Motor neuron (in vitro differentiated cells): ENCODE data around the gene NTHL1. TPM values are rescaled to one million over a fixed set of nuclear protein-coding genes. Genes with fewer than 3 reads are reported as not detected.

Experiments used
- ATAC-seq, 8 experiments: fragments of 200-7000 bp; cut with Tn5 transposase; replicated peaks in 6 of 8; 2 replicates each; pipeline ENCODE4 v1.8.0; 2021; ENCODE audit warnings: mild to moderate bottlenecking in 8 of 8, moderate library complexity in 8 of 8
- H3K27ac ChIP-seq, 2 donors: fragments of 250-450 bp; sonication (Bioruptor Pico); 2 replicates each; pipeline ENCODE4 v1.9.0; 2021; ENCODE audit warnings: antibody characterized with exemption in 2 of 2, mild to moderate bottlenecking in 2 of 2, moderate library complexity in 1 of 2
- H3K4me1 ChIP-seq, 2 donors: fragments of 250-450 bp; sonication (Bioruptor Pico); replicated peaks in 1 of 2; 2 replicates each; pipeline ENCODE4 v1.6.1; 2021; ENCODE audit warnings: antibody characterized with exemption in 2 of 2, mild to moderate bottlenecking in 2 of 2, moderate library complexity in 1 of 2
- H3K4me3 ChIP-seq, 5 donors: fragments of 250-450 bp; sonication (Bioruptor Pico); 2 replicates each; pipeline ENCODE4 v1.9.0; 2021; ENCODE audit warnings: antibody characterized with exemption in 5 of 5, mild to moderate bottlenecking in 5 of 5, moderate library complexity in 4 of 5
- WGBS, 10 experiments: fragments of 450-650 bp; shearing (Covaris generic); methylation state at CpG; one replicate each; pipeline ENCODE4 v1.0.0; 2022; 5-methylcytosine and 5-hydroxymethylcytosine counted together
- in situ Hi-C, 9 experiments: fragments of 400-800 bp; cut with MboI; loops; one replicate each; pipeline ENCODE4 v1.15.0; 2021; ENCODE audit warnings: low sequenced_read_pairs in 9 of 9, low pct_unique_long_range_greater_than_20kb in 2 of 9; ENCODE audit not compliant: unreplicated experiment in 9 of 9
- total RNA-seq, 8 experiments: library from RNA; unstranded; fragments of 300-600 nt; gene quantifications; 2 replicates each; pipeline versions ENCODE4 v1.2.3 to v1.2.4, GENCODE V29; 2022

Gene NTHL1
- total RNA-seq, 8 experiments from 2014 or later = 13.0 to 28.3 (median 18.8) TPM

DNA sequence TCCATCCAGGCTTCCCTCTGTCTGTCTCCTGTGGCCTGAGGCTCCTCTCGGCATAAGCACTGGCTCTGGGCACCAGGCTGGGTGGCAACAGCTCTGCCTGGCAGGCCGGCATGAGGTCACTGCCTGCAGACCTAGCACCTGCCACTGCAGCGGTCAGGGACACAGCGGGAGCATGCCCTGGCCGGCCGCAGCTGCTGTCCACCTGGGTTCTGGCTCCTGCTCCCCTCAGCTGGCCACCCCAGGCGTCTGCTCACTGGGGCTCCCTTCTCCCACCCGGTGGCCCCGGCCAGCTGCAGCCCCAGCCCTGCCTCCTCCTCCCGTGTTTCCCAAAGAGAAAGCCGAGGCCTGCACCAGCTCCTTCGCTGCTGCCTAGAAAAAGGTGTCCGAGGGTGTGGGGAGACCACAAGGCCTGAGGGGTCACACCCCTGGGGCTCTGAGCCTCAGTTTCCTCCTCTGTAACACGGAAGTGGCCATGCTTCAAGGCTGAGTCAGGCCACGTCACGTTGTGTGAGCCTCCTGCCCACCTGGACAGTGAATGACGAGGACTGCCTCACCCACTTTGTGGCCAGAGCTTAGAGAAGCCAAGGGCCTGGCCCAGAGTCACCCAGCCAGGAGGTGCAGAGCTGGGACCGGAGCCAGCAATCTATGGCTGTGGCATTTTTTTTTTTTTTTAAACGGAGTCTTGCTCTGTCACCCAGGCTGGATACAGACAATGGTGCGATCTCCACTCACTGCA is 6.7 kb downstream of the NTHL1 start:
- Histone ChIP-seq H3K27ac (peak overlapping the region in 1 of 2 donors; percentile 74), H3K4me3 (no peak overlapping the region), H3K4me1 (peaks cover 20 to 30% of the 10 kb centered on the region in 2 donors)
- no peak for ATAC-seq
- WGBS, 10 experiments = 60 to 91% (median 77%) methylated on average over 2 to 12 of the region's 20 CpGs; no CpG with 5 or more reads in 5 of the 10 experiments
- in situ Hi-C loops = loop anchor here in 1 of 9 experiments (25.0 kb wide), 1 partner anchor 96 kb away; the partner anchor contains the start of genes PKD1 and RAB26

DNA sequence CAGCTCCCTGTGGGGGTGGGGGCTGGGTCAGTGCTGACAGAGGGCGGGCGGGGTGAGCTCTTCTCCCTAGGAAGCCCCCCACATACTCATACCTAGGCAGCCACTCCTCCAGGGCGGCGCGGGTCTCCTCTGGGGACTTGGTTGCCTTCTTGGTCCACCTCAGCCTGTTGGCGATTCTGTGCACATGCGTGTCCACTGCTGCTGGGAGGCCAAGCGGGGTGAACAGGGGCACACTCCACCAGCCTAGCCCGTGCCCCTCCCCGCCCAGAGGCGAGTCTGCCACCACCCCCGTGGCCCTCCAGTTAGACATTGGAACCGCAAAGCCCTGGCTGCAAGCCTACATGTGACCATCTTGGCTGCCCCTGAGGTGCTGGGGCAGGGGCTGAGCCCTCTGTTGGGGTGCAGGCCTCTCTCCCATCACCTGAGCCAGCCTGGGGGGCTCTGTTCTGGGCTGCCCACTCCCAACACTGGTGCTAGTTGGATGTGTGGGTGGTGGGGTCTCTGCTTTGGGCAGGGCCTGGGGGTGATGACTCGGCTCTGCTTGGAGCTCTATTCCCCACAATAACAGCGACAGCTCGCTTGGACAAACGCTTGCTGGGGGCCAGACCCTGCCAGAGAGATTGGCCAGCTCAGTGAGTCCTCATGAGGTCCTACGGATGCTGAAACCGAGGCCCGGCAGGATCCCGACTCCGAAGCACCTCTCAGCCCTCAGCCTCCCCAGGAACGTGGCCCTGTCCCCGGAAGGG is 7.4 kb downstream of the NTHL1 start:
- Histone ChIP-seq H3K4me3 (no peak overlapping the region), H3K4me1 (peaks cover 25 to 36% of the 10 kb centered on the region in 2 donors), H3K27ac (peak overlapping the region; percentile 44 to 74)
- 87 to 100% methylated on average over 1 to 3 of the region's 24 CpGs; no CpG with 5 or more reads in 8 of the 10 experiments for WGBS, 10 experiments
- in situ Hi-C loops = loop anchor here in 1 of 9 experiments (25.0 kb wide), 1 partner anchor 97 kb away; the partner anchor contains the start of genes PKD1 and RAB26
- peak in 1 of 8 experiments; percentile 4 for ATAC-seq

DNA sequence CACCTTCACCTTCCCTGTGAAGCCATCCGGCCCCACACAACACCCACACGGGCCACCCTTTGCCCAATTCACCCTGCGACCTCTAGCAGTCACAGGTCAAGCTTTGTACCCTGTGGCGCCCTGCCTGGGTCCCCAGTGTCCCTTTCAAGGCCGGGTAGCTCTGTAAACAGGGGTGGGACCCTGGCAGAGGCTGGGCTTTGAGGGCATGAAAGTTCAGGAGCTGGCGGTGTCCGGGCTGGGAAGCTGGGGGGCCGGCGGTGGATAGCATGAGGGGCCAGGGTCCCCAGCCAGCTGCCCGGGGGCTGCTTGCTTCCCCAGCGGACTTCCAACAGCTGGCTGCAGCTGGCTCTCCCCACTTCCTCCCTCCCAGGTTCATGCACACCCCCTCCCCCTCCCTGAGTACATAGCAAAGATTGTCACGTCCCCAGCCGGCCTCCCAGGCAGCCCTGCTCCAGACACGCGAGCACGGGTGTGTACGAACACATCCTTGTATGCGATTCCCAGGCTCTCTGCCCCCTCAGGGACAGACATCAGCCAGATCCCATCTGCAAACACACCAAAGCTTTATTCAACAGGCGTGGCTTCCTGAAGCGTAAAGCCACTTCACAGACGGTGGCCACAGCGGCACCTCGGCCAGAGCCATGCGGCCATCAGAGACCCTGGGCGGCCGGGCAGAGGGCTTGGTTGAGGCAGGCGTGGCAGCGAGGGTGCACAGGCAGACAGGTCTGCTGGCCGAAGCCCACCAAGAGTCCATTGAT is 8.2 kb downstream of the NTHL1 start:
- no peak overlapping the region for H3K4me3 ChIP-seq
- peak overlapping the region; percentile 44 to 74 for H3K27ac ChIP-seq
- peaks cover 25 to 36% of the 10 kb centered on the region in 2 donors for H3K4me1 ChIP-seq
- ATAC-seq = peak; percentile 41 to 82 (median 60)
- WGBS, 10 experiments = 0 to 63% methylated on average over 2 to 5 of the region's 29 CpGs; no CpG with 5 or more reads in 8 of the 10 experiments
- in situ Hi-C loops = loop anchor here in 1 of 9 experiments (25.0 kb wide), 1 partner anchor 98 kb away; the partner anchor contains the start of genes PKD1 and RAB26

DNA sequence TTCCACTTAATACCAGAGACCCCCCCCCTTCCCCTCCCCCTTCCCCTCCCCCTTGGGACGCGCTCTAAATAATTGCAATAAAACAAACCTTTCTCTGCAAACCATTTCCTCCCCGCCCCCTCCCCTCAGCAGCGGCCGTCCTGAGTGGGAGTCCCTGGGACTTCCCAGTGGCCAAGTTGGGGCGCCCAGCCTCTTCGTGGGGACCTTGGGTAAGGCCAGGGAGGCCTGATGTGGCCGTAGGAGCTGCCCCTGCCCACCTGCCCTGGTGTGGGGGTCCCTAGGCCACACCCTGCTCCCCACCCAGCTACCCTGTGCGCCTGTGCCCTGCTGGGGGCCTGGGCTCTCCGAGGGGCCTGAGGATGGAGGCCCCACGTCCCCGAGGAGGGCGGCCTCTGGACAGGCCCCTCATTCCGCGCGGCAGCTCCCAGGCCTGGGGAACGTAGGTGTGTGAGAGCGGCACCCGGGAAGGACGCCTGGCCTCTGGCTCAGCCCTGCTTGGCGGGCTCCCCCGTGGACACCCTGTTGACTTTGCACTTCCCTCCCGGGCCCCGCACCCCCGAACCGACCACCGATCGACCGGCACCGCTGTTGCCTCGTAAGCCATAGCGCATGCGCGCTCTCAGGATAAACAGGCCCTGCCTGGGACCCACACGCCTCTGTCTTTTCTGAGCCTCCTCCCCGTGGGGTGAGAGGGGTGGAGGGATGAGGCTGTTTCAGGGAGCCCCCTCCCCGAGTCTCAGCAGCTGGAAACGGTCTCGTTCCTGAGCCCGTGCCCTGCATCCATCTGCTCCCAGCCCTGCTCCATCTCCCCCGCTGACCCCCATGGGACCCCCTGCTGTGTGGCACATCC is 9.0 kb downstream of the NTHL1 start:
- Histone ChIP-seq H3K27ac (peak overlapping the region in 1 of 2 donors; percentile 59), H3K4me3 (no peak overlapping the region), H3K4me1 (peaks cover 25 to 36% of the 10 kb centered on the region in 2 donors)
- in situ Hi-C loops = loop anchor here in 1 of 9 experiments (25.0 kb wide), 1 partner anchor 99 kb away; the partner anchor contains the start of genes PKD1 and RAB26
- ATAC-seq = no peak
- WGBS, 10 experiments = 56 to 85% (median 70%) methylated on average over 2 to 15 of the region's 41 CpGs; no CpG with 5 or more reads in 7 of the 10 experiments

DNA sequence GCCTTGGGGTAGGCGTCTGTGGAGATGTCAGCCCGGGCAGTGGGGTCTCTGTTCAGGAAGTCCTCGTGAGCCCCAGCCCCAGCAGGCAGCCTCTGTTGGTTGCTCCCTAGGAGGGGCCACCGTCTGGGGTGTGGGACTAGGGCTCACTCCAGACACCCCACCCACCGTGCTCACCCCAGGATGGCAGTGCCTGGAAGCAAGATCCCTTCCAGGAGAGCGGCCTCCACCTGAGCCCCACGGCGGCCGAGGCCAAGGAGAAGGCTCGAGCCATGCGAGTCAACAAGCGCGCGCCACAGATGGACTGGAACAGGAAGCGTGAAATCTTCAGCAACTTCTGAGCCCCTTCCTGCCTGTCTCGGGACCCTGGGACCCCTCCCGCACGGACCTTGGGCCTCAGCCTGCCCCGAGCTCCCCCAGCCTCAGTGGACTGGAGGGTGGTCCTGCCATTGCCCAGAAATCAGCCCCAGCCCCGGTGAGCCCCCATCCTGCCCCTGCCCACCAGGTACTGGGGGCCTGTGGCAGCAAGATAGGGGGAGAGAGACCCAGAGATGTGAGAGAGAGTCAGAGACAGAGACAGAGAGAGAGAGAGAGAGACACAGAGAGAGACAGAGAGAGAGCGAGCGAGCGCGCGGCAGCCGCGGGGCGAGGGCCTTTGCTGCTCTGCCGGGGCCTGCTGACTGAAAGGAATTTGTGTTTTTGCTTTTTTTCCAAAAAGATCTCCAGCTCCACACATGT is 9.8 kb downstream of the NTHL1 start:
- Histone ChIP-seq H3K4me1 (peaks cover 25 to 36% of the 10 kb centered on the region in 2 donors), H3K4me3 (no peak overlapping the region), H3K27ac (peak overlapping the region in 1 of 2 donors; percentile 28)
- ATAC-seq = no peak
- in situ Hi-C loops = loop anchor here in 1 of 9 experiments (25.0 kb wide), 1 partner anchor 99 kb away; the partner anchor contains the start of genes PKD1 and RAB26
- 60 to 100% (median 76%) methylated on average over 1 to 10 of the region's 29 CpGs; no CpG with 5 or more reads in 6 of the 10 experiments for WGBS, 10 experiments

DNA sequence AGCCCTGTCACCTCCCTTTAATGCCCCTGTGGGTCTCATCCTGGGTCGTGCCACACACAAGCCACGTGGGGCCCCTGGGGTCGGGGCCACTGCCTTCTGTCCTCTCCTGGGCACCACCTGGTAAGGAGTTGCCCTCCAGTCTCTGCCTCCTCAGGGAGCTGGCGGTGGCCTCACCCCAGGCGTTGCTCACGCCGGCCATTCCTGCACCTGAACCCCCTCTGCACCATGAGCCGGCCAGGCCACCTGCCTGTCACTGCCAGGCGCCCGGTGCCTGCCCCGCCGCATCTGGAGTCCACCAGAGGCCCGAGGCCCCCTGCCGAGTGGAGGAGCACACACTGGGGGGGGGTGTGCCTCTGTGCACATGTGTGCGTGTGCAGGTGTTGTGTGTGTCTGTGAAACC is 10.5 kb downstream of the NTHL1 start:
- Histone ChIP-seq H3K4me1 (peaks cover 25 to 31% of the 10 kb centered on the region in 2 donors), H3K4me3 (no peak overlapping the region), H3K27ac (no peak overlapping the region)
- WGBS, 10 experiments = 90 to 100% methylated on average over 1 to 2 of the region's 15 CpGs; no CpG with 5 or more reads in 8 of the 10 experiments
- no peak for ATAC-seq
- in situ Hi-C loops = loop anchor here in 1 of 9 experiments (25.0 kb wide), 1 partner anchor 100 kb away; the partner anchor contains the start of genes PKD1 and RAB26

DNA sequence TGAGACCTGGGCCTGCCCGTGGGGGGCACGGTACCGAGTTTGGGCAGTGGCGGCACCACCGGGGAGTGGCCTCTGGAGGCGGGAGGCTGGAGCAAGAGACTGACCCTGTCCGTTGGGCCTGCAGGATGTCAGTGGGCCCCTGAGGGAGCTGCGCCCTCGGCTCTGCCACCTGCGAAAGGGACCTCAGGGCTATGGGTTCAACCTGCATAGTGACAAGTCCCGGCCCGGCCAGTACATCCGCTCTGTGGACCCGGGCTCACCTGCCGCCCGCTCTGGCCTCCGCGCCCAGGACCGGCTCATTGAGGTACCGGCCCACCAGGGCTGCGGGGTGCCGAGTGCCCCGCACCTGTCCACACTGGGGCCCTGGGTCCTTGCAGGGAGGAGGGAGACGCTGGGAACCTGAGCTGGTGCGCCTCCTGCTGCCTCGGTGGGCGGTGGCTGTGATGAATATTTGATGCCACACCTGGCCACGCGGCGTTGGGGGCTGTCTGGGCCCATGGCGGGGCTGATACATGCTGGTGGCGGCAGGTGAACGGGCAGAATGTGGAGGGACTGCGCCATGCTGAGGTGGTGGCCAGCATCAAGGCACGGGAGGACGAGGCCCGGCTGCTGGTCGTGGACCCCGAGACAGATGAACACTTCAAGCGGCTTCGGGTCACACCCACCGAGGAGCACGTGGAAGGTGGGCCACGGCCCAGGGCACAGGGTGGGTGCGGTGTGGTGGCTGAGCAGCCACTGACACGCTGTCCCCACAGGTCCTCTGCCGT is 11.3 kb downstream of the NTHL1 start:
- H3K27ac ChIP-seq = peak overlapping the region in 1 of 2 donors; percentile 68
- H3K4me3 ChIP-seq = no peak overlapping the region
- 80 to 83% methylated on average over 4 to 8 of the region's 47 CpGs; no CpG with 5 or more reads in 8 of the 10 experiments for WGBS, 10 experiments
- H3K4me1 ChIP-seq = peaks cover 25 to 31% of the 10 kb centered on the region in 2 donors
- in situ Hi-C loops = loop anchor here in 1 of 9 experiments (25.0 kb wide), 1 partner anchor 101 kb away; the partner anchor contains the start of genes PKD1 and RAB26
- no peak for ATAC-seq

DNA sequence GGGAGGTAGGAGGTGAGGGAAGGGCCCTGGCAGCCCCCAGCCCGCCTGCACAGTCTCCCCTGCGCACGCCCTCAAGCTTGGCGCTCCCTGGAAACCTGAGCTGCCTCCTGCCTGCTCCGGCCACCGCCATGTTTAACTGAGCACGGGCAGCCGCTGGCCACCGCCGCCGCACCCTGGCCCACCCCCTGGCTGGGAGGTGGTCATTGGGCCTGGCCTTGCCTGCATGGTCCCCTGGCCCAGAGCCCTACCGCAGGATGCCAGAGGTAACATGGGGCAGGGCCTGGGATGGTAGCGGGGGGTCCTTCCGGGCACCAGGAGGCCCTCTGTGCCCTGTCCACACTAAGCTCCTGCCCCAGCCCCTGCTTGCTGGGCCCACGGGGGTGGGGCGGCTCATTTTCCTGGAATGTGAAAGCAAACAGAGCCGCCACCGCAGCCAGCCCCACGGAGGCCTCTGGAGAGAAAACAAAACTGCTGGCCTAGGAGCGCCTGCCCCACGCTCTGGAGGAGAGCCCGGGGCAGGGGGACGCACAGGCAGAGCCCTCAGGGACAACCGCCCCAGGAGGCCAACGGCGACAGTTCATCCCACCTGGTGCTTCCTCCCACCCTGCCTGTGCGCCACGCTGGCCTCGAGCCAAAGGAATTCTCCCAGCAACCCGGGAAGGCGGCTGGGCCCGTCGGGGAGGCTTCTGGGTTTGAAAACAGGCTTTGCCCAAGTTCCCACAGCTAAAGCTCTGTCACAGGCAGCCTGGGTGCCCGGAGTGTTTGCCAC is 12.0 kb downstream of the NTHL1 start:
- in situ Hi-C loops = loop anchor here in 1 of 9 experiments (25.0 kb wide), 1 partner anchor 102 kb away; the partner anchor contains the start of genes PKD1 and RAB26
- H3K27ac ChIP-seq = peak overlapping the region in 1 of 2 donors; percentile 68
- H3K4me1 ChIP-seq = peaks cover 25 to 31% of the 10 kb centered on the region in 2 donors
- no peak overlapping the region for H3K4me3 ChIP-seq
- peak; percentile 22 to 66 (median 53) for ATAC-seq
- 59 to 66% methylated on average over 4 to 7 of the region's 34 CpGs; no CpG with 5 or more reads in 8 of the 10 experiments for WGBS, 10 experiments

DNA sequence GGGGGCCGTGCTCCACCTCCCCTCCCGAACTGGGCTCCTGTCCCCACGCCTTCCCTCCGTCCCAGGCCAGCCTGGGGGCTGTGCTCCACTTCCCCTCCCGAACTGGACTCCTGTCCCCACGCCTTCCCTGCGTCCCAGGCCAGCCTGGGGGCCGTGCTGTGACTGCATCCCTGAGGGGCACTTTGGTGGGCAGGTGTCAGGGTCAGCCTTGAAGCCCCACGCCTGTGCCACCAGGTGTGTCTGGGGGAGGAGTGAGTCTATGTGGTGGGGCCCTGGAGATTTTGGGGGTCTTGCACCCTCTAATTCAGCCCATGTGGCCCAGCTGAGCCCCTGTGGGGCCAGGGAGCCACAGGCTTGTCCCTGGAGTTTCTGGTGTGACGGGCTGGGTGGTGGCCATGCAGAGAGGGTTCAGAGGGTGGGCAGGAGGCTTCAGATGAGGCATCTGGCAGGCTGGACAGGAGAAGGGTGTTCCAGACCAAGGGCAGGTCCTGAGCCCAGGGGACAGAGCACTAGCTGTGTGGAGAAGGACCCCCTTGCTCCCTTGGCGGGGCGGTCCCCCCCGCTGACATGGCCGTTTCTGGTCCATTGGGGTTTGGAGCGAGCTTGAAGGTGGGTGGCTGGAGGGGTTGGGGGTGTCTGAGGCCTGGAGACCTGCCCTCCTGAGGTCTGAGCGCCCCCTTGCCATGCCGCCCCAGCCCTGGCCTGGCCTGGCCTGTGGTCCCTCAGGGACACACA is 12.8 kb downstream of the NTHL1 start:
- in situ Hi-C loops = loop anchor here in 1 of 9 experiments (25.0 kb wide), 1 partner anchor 102 kb away; the partner anchor contains the start of genes PKD1 and RAB26
- Histone ChIP-seq H3K27ac (no peak overlapping the region), H3K4me3 (no peak overlapping the region), H3K4me1 (peaks cover 20 to 23% of the 10 kb centered on the region in 2 donors)
- ATAC-seq = no peak
- WGBS, 10 experiments = no CpG with 5 or more reads among the region's 17 CpGs
